K562 (cell line): ENCODE data around the gene GPD2. TPM values are rescaled to one million over a fixed set of nuclear protein-coding genes. Genes with fewer than 3 reads are reported as not detected.

ENCODE experiments used
- E2F6 ChIP-seq, 2 experiments: IDR thresholded peaks; 2 replicates each; pipeline ENCODE4 v1.6.1; 2011; ENCODE audit warnings: borderline replicate concordance in 1 of 2, control low read depth in 1 of 2, low read depth in 1 of 2, low read length in 1 of 2, mild to moderate bottlenecking in 1 of 2, mixed read lengths in 1 of 2, moderate library complexity in 1 of 2; ENCODE audit not compliant: insufficient read depth in 1 of 2, insufficient read length in 1 of 2, poor library complexity in 1 of 2, severe bottlenecking in 1 of 2; ENCODE audit errors: extremely low read depth in 1 of 2
- MBD2 ChIP-seq: sonication (generic); IDR thresholded peaks from 2 replicates; pipeline ENCODE4 v1.6.1; 2016; ENCODE audit warnings: low read depth, borderline replicate concordance
- MGA ChIP-seq: fragments of 450-650 bp; IDR thresholded peaks from 2 replicates; pipeline ENCODE4 v1.6.1; 2016; ENCODE audit warnings: mild to moderate bottlenecking, moderate library complexity
- PHF20 ChIP-seq: fragments of 450-650 bp; IDR thresholded peaks from 2 replicates; pipeline ENCODE4 v1.6.1; 2018; ENCODE audit not compliant: partially characterized antibody
- PHTF2 ChIP-seq: fragments of 250-450 bp; sonication (Bioruptor Pico); IDR thresholded peaks from 2 replicates; pipeline ENCODE4 v1.5.0; 2021; ENCODE audit warnings: mild to moderate bottlenecking
- SPI1 ChIP-seq: IDR thresholded peaks from 2 replicates; pipeline ENCODE4 v1.6.1; 2011; ENCODE audit warnings: low read depth, low read length, control low read depth, borderline replicate concordance
- ZNF609 ChIP-seq: sonication (generic); formaldehyde crosslinking; IDR thresholded peaks from 2 replicates; pipeline ENCODE4 v1.8.1; 2023; ENCODE audit warnings: missing genetic modification reagents, mild to moderate bottlenecking, borderline replicate concordance
- polyA plus RNA-seq, 8 experiments: library from polyadenylated mRNA; depleted of rRNA in 4 of 8; stranded (reverse) in 5 of 8; unstranded in 3 of 8; fragments of >200 nt; fragmentation: Nextera tagmentation in 2 of 8; fragmentation: Illumina TruSeq in 1 of 8; extraction: Ambion mirVana in 2 of 8; extraction: Trizol in 1 of 8; gene quantifications; 2 replicates each; pipeline versions ENCODE4 v1.2.1 to v1.2.3, GENCODE V29; 2011 to 2014; ENCODE audit warnings: inconsistent platforms in 1 of 8, missing spikeins in 1 of 8
- total RNA-seq, 7 experiments: library from RNA; depleted of rRNA in 6 of 7; stranded (reverse); fragments of >200 nt in 6 of 7; fragmentation: Illumina TruSeq in 2 of 7; extraction: Trizol in 2 of 7; gene quantifications; 2 replicates each; pipeline versions ENCODE4 v1.2.1 to v1.2.3, GENCODE V29; 2011 to 2021; ENCODE audit warnings: low replicate concordance in 1 of 7

Gene GPD2
- total and polyA plus RNA-seq, 9 of the 15 experiments (the other 6 are each of a cell fraction or from before 2014, with no cell fraction given) = 5.2 to 39.2 (median 19.0) TPM

GRCh38 chr2:156430236-156430979 lies 5.8 kb upstream of the GPD2 start (continued):
- TF ChIP-seq ZNF609 (CRISPR knock-in tag) (no peak), PHTF2 (CRISPR knock-in tag) (no peak), MGA (peak; percentile 43; the same call in 1 of the 2 replicates), E2F6 (IDR thresholded peaks at IDR 0.05; ENCODE audit: borderline replicate concordance in 1 of 2, extremely low read depth in 1 of 2, insufficient read depth in 1 of 2, insufficient read length in 1 of 2, low read depth in 1 of 2, low read length in 1 of 2, poor library complexity in 1 of 2, severe bottlenecking in 1 of 2) (no peak), SPI1 (no peak), MBD2 (no peak), PHF20 (no peak)
